Measurements from ENCODE around the gene CFAP91. TPM values are rescaled to one million over a fixed set of nuclear protein-coding genes. Genes with fewer than 3 reads are reported as not detected.

Gene CFAP91
- total RNA-seq, 2 donors from 2014 or later: 21.5 to 47.8 TPM

DNA sequence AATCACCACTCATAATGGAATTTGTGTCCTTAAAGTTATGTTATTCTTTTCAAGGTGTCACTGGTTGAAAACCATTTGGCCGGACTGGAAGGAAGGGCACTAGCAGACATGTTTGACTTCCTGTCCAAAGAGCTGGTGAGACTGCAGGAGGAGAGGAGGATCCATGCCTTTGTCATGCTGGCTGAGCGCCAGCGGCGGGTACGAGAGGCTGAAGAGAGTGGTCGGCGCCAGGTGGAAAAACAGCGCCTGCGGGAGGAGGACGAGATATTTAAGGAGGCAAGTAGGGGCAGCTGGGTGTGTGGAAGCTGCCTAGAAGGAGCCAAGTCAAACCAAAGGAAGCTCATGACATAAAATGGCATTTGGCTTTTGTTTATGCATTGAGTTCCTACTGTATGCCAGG is 41.1 kb downstream of the CFAP91 start:
- intact Hi-C loops (cut with DNase I): no loop called here

GRCh38 chr3:119745942-119746341 is 43.1 kb downstream of the CFAP91 start:
- no peak for TF ChIP-seq POLR2A (IDR thresholded peaks at IDR 0.05)
- TF ChIP-seq, protein P1, sequence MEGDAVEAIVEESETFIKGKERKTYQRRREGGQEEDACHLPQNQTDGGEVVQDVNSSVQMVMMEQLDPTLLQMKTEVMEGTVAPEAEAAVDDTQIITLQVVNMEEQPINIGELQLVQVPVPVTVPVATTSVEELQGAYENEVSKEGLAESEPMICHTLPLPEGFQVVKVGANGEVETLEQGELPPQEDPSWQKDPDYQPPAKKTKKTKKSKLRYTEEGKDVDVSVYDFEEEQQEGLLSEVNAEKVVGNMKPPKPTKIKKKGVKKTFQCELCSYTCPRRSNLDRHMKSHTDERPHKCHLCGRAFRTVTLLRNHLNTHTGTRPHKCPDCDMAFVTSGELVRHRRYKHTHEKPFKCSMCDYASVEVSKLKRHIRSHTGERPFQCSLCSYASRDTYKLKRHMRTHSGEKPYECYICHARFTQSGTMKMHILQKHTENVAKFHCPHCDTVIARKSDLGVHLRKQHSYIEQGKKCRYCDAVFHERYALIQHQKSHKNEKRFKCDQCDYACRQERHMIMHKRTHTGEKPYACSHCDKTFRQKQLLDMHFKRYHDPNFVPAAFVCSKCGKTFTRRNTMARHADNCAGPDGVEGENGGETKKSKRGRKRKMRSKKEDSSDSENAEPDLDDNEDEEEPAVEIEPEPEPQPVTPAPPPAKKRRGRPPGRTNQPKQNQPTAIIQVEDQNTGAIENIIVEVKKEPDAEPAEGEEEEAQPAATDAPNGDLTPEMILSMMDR (IDR thresholded peaks at IDR 0.05): no peak
- Histone ChIP-seq H3K4me1 (no peaks in the 10 kb centered on the region), H3K36me3 (replicated peaks in 1 of 2; ENCODE audit: insufficient read depth in 1 of 2, low read depth in 2 of 2) (peaks cover 0 to 11% of the 10 kb centered on the region in 2 donors), H3K4me3 (no peak overlapping the region), H3K27ac (no peak overlapping the region), H3K27me3 (no peaks in the 10 kb centered on the region), H3K9me3 (no peaks in the 10 kb centered on the region)
- ATAC-seq (no peak), DNase-seq (no peak)
- intact Hi-C loops (cut with DNase I): no loop called here
- WGBS, 2 donors: 89 to 94% methylated on average over 1 of the region's 1 CpG

More for the DNA sequence above, 41.1 kb downstream of the CFAP91 start:
- H3K9me3 ChIP-seq: no peaks in the 10 kb centered on the region
- H3K27me3 ChIP-seq: no peaks in the 10 kb centered on the region
- no peak overlapping the region for H3K27ac ChIP-seq
- WGBS, 2 donors: 90% methylated on average over 10 of the region's 10 CpGs
- H3K4me1 ChIP-seq: no peaks in the 10 kb centered on the region
- DNase-seq: no peak
- TF ChIP-seq POLR2A (IDR thresholded peaks at IDR 0.05): no peak
- TF ChIP-seq, protein P1 (IDR thresholded peaks at IDR 0.05): no peak
- H3K4me3 ChIP-seq: no peak overlapping the region
- no peak for ATAC-seq
- peaks cover 0 to 6% of the 10 kb centered on the region in 2 donors for H3K36me3 ChIP-seq (replicated peaks in 1 of 2; ENCODE audit: insufficient read depth in 1 of 2, low read depth in 2 of 2)

GRCh38 chr3:119746423-119746822 is 43.6 kb downstream of the CFAP91 start:
- no peak for DNase-seq
- H3K4me3 ChIP-seq: no peak overlapping the region
- no peaks in the 10 kb centered on the region for H3K4me1 ChIP-seq
- WGBS, 2 donors: 63 to 73% methylated on average over 3 of the region's 3 CpGs
- no peaks in the 10 kb centered on the region for H3K27me3 ChIP-seq
- intact Hi-C loops (cut with DNase I): no loop called here
- no peak for ATAC-seq
- no peak for TF ChIP-seq POLR2A (IDR thresholded peaks at IDR 0.05)
- TF ChIP-seq, protein P1 (IDR thresholded peaks at IDR 0.05): no peak
- no peaks in the 10 kb centered on the region for H3K9me3 ChIP-seq
- H3K27ac ChIP-seq: no peak overlapping the region
- H3K36me3 ChIP-seq (replicated peaks in 1 of 2; ENCODE audit: insufficient read depth in 1 of 2, low read depth in 2 of 2): peaks cover 0 to 16% of the 10 kb centered on the region in 2 donors

GRCh38 chr3:119747357-119747756 is 44.5 kb downstream of the CFAP91 start:
- intact Hi-C loops (cut with DNase I): no loop called here
- WGBS, 2 donors: 73 to 87% methylated on average over 4 of the region's 4 CpGs
- TF ChIP-seq, protein P1 (IDR thresholded peaks at IDR 0.05): no peak
- no peak for TF ChIP-seq POLR2A (IDR thresholded peaks at IDR 0.05)
- ATAC-seq (no peak), DNase-seq (no peak)
- no peak overlapping the region for H3K27ac ChIP-seq
- no peaks in the 10 kb centered on the region for H3K9me3 ChIP-seq
- H3K36me3 ChIP-seq (replicated peaks in 1 of 2; ENCODE audit: insufficient read depth in 1 of 2, low read depth in 2 of 2): peaks cover 0 to 24% of the 10 kb centered on the region in 2 donors
- H3K4me3 ChIP-seq: no peak overlapping the region
- no peaks in the 10 kb centered on the region for H3K27me3 ChIP-seq
- no peaks in the 10 kb centered on the region for H3K4me1 ChIP-seq

DNA sequence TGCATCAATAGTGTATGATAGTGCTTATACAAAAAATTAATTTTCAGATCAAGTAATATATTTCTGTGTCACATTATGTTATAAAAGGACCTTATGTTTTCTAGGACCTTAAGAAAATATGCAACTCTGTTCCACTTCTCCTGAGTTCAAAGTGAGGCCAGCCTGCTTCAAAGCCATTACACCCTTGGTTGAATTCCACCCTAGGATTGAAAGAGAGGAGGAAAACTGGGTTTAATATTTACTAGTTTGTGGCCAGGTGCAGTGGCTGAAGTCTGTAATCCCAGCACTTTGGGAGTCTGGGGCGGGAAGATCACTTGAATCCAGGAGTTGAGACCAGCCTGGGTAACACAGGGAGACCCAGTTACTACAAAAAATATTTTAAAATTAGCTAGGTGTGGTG is 46.2 kb downstream of the CFAP91 start:
- no peak overlapping the region for H3K27ac ChIP-seq
- TF ChIP-seq POLR2A (IDR thresholded peaks at IDR 0.05): no peak
- TF ChIP-seq, protein P1 (IDR thresholded peaks at IDR 0.05): no peak
- no peak for ATAC-seq
- WGBS, 2 donors: 100% methylated on average over 1 of the region's 1 CpG
- no peaks in the 10 kb centered on the region for H3K4me1 ChIP-seq
- H3K36me3 ChIP-seq (replicated peaks in 1 of 2; ENCODE audit: insufficient read depth in 1 of 2, low read depth in 2 of 2): peaks cover 0 to 29% of the 10 kb centered on the region in 2 donors
- DNase-seq: no peak
- H3K4me3 ChIP-seq: no peak overlapping the region
- peaks cover 0 to 7% (median 0%) of the 10 kb centered on the region in 3 donors for H3K9me3 ChIP-seq
- intact Hi-C loops (cut with DNase I): no loop called here
- no peaks in the 10 kb centered on the region for H3K27me3 ChIP-seq

Measured in body of pancreas (tissue), 4 donors.